ENCODE results near the gene SYT2.
A peak's percentile ranks its signal among the peaks of the same experiment; 100 is the strongest.

SYT2 gene

GRCh38 chr1:202592146-202592545 lies 118.1 kb downstream of the SYT2 start:
- no peak for TF ChIP-seq CTCF (IDR thresholded peaks at IDR 0.05)
- Histone ChIP-seq H3K4me1 (peaks cover 9 to 70% (median 54%) of the 10 kb centered on the region in 4 donors), H3K4me3 (no peak overlapping the region), H3K36me3 (peaks cover 4 to 30% (median 26%) of the 10 kb centered on the region in 3 donors), H3K27me3 (no peaks in the 10 kb centered on the region), H3K9me3 (no peaks in the 10 kb centered on the region), H3K27ac (peak overlapping the region; percentile 77 to 82)
- intact Hi-C loops (cut with DNase I; ENCODE audit: low total_unique reads): no loop called here
- no peak for DNase-seq

DNA sequence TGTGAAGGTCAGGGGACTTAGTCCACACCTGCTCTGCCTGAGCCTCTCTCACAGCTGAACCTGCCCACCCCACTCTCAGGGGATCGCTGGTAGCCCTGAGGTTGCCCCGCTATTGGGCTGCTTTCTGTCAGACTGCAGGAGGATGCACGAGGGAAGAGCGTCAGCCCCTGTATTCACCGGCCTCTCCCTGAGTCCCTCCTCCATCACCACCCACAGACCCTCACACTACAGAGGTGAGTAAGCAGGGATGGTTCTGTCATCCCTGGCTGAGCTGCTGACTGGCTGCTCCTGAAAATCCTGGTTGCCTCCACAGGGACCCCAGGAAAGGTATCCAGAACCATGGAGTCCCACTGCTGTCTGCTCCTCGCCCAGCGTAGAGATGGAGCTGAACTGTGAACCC lies 118.7 kb downstream of the SYT2 start:
- DNase-seq: no peak
- peaks cover 9 to 77% (median 60%) of the 10 kb centered on the region in 4 donors for H3K4me1 ChIP-seq
- peak overlapping the region; percentile 77 to 82 for H3K27ac ChIP-seq
- H3K36me3 ChIP-seq: peaks cover 4 to 24% (median 20%) of the 10 kb centered on the region in 3 donors
- H3K4me3 ChIP-seq: no peak overlapping the region
- no peaks in the 10 kb centered on the region for H3K9me3 ChIP-seq
- TF ChIP-seq CTCF (IDR thresholded peaks at IDR 0.05): no peak
- intact Hi-C loops (cut with DNase I; ENCODE audit: low total_unique reads): no loop called here
- no peaks in the 10 kb centered on the region for H3K27me3 ChIP-seq

DNA sequence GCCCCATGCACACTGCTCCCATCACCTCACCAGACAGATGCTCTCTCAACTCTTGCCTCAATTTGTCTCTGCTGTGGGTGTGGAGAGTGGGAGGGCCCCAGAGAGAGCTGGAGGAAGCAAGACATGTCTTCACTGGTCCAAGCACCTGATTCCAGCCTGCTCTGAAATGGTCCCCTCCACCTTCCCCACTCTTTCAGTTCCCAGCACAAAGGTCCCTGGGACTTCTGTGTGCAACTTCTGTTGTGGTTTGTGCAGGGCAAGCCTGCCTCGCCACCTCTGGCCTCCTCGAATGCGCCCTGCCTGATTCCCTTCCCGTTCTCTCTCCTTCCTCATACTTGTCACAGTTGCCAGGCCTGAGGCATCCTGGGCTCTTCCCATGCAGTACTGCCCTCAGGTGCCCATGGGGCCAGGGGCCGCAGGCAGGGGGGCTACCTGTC lies 119.3 kb downstream of the SYT2 start:
- Histone ChIP-seq H3K9me3 (no peaks in the 10 kb centered on the region), H3K36me3 (peaks cover 4 to 20% (median 18%) of the 10 kb centered on the region in 3 donors), H3K4me3 (no peak overlapping the region), H3K4me1 (peaks cover 9 to 82% (median 66%) of the 10 kb centered on the region in 4 donors), H3K27me3 (no peaks in the 10 kb centered on the region), H3K27ac (peak overlapping the region; percentile 77 to 82)
- DNase-seq: no peak
- TF ChIP-seq CTCF (IDR thresholded peaks at IDR 0.05): no peak
- intact Hi-C loops (cut with DNase I; ENCODE audit: low total_unique reads): no loop called here

- peaks cover 12 to 18% (median 16%) of the 10 kb centered on the region in 3 donors for H3K36me3 ChIP-seq
- H3K9me3 ChIP-seq: no peaks in the 10 kb centered on the region
- intact Hi-C loops (cut with DNase I; ENCODE audit: low total_unique reads): no loop called here
- DNase-seq: no peak
- peaks cover 9 to 90% (median 74%) of the 10 kb centered on the region in 4 donors for H3K4me1 ChIP-seq
- peak overlapping the region; percentile 77 to 82 for H3K27ac ChIP-seq
- TF ChIP-seq CTCF (IDR thresholded peaks at IDR 0.05): no peak
- no peak overlapping the region for H3K4me3 ChIP-seq
- H3K27me3 ChIP-seq: no peaks in the 10 kb centered on the region
Measured at GRCh38 chr1:202590126-202590525, 120.1 kb downstream of the SYT2 start.

DNA sequence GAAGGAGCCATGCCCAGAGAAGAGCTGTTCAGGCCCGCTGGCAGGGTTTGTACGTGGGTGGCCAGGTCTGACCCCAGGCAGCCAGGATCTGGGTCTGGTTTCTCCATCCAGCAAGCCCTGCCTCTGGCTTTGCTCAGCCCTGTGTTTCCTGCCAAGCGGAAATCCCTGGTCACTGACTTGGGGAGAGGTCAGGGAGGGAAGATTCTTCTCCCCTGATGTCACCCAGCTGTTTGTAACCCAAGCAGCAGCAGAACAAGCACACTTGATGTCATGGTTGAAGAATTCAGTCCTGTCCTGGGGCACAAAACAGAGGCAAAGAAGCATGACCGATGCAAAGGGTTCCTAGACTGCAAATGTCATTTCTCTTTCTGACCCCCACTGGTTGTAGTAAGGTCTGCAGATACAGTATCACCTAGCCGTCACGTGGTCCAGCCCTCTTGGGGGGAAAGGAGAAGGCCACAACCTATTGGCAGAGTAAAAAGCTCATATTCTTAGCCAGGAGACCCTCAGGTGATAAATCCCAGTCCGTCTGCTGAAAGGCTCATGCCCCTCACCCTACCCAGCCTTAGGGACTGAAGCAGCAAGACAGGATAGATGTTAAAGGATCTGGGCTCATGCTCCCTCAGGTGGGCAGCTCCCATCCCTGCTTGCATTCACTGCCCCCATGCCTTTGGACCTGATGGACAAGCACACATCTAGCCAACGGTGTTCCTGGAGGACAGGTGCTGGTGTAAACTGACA lies 120.9 kb downstream of the SYT2 start:
- H3K36me3 ChIP-seq: peaks cover 18 to 24% (median 20%) of the 10 kb centered on the region in 3 donors
- peaks cover 9 to 98% (median 79%) of the 10 kb centered on the region in 4 donors for H3K4me1 ChIP-seq
- H3K27ac ChIP-seq: peak overlapping the region; percentile 77 to 82
- intact Hi-C loops (cut with DNase I; ENCODE audit: low total_unique reads): no loop called here
- no peaks in the 10 kb centered on the region for H3K27me3 ChIP-seq
- no peak for TF ChIP-seq CTCF (IDR thresholded peaks at IDR 0.05)
- DNase-seq: peak; percentile 89 to 95
- no peaks in the 10 kb centered on the region for H3K9me3 ChIP-seq
- H3K4me3 ChIP-seq: no peak overlapping the region
